Measurements from ENCODE around the gene MRPL55.

MRPL55 gene

DNA sequence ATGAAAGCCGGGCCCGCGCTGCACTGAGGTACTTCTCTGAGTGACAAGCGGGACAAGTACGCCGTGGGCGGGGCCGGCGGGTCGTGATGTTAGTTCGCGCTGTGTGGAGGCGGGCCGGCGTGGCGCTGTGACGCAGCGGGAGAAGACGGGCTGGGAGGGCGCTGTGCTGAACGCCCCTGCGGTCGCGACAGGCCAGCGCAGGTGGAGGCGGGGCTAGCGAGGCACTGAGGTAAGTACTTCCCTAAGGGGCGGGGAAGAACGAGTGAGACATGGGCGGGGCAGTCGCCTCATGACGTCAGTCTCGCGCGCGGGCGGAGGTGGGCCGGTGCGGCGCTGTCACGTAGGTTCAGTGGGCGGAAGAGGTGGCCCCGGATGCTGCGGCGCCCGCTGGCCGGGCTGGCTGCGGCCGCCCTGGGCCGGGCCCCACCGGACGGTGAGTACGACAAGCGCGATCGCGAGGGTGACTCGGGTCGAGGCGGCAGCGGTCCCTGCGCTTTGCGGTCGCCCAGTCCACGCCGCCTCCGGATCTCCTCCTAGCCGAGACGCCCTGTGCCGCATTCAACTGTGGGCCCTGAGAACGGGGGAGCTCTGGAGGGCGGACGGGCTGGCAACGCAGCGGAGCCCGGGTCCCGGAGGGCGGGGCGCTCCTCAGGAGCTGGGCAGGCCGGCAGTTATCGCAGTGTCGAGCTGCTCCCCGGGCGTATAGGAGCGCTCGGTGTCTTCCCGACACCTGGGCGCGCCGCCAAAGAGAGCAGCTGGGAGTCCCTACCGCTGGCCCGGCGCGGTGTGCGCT is 31.0 kb upstream of the MRPL55 start, which contains the start of gene GUK1:
Gene GUK1 (plus strand): TSS at position 349 of the 793 bp plus-strand sequence. CDS start 24 bp downstream, at position 373.
- peaks cover 6% of the 10 kb centered on the region; the same call in 1 of the 2 replicates for H3K4me1 ChIP-seq (ENCODE audit: control insufficient read depth, insufficient read depth, low read length)
- H3K4me3 ChIP-seq (ENCODE audit: low read depth, low read length), result peak within 1 kb of the TSS; percentile 87
- H3K27ac ChIP-seq (ENCODE audit: low read depth, low read length), result peak within 1 kb of the TSS; percentile 87
- peaks cover 29% of the 10 kb centered on the region for H3K27me3 ChIP-seq (ENCODE audit: control insufficient read depth, insufficient read depth, low read length)
- H3K9ac ChIP-seq (ENCODE audit: low read depth, low read length), result peak within 1 kb of the TSS; percentile 79
- H3K9me3 ChIP-seq (ENCODE audit: control insufficient read depth, insufficient read depth, low read length), result no peaks in the 10 kb centered on the region
- H3K36me3 ChIP-seq (ENCODE audit: control insufficient read depth, insufficient read depth, low read length), result no peaks in the 10 kb centered on the region

DNA sequence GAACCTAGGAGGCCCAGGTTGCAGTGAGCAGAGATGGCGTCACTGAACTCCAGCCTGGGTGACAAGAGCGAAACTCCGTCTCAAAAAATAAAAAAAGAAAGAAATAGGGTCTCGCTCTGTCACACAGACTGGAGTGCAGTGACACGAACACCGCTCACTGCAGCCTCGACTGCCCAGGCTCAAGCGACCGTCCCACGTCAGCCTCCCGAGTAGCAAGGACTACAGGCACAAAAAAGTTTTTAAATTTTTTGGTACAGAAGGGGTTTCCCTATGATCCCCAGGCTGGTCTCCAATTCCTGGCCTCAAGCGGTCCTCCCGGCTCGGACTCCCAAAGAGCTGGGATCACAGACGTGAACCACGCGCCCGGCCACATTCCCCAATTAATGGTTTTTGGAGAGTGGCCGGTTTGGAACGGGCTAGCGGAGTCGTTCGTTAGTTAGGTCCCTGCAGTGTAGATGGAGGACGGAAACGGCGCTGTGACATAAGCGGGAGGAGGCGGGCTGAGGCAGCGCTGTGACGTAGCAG is 30.4 kb upstream of the MRPL55 start:
- peaks cover 34% of the 10 kb centered on the region for H3K27me3 ChIP-seq (ENCODE audit: control insufficient read depth, insufficient read depth, low read length)
- no peaks in the 10 kb centered on the region for H3K9me3 ChIP-seq (ENCODE audit: control insufficient read depth, insufficient read depth, low read length)
- H3K4me1 ChIP-seq (ENCODE audit: control insufficient read depth, insufficient read depth, low read length), result peaks cover 6% of the 10 kb centered on the region; the same call in 1 of the 2 replicates
- H3K36me3 ChIP-seq (ENCODE audit: control insufficient read depth, insufficient read depth, low read length), result no peaks in the 10 kb centered on the region
- H3K9ac ChIP-seq (ENCODE audit: low read depth, low read length), result peak overlapping the region; percentile 63; the same call in 1 of the 2 replicates
- peak overlapping the region; percentile 87 for H3K27ac ChIP-seq (ENCODE audit: low read depth, low read length)
- peak overlapping the region; percentile 87 for H3K4me3 ChIP-seq (ENCODE audit: low read depth, low read length)

DNA sequence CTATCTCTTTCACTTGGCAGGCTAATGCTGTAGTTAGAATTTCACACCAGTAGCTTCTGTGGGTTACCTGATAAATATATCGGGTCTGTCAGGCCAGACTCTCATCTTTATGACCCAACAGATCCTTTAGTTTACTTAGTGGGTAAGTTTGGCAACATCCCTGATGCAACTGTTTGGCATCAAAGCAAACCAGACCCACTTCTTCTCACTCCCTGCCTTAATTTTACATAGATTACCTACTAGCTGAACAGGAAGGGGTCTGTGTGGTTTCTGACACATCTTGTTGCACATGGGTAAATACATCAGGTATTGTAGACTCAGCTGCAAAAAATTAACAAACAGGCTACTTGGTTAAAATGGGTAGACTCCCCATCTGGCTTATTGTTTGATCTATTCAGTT is 27.8 kb upstream of the MRPL55 start:
- H3K36me3 ChIP-seq (ENCODE audit: control insufficient read depth, insufficient read depth, low read length), result no peaks in the 10 kb centered on the region
- no peak overlapping the region for H3K4me3 ChIP-seq (ENCODE audit: low read depth, low read length)
- no peak overlapping the region for H3K9ac ChIP-seq (ENCODE audit: low read depth, low read length)
- H3K27me3 ChIP-seq (ENCODE audit: control insufficient read depth, insufficient read depth, low read length), result peaks cover 34% of the 10 kb centered on the region
- H3K4me1 ChIP-seq (ENCODE audit: control insufficient read depth, insufficient read depth, low read length), result peaks cover 6% of the 10 kb centered on the region; the same call in 1 of the 2 replicates
- H3K9me3 ChIP-seq (ENCODE audit: control insufficient read depth, insufficient read depth, low read length), result no peaks in the 10 kb centered on the region
- H3K27ac ChIP-seq (ENCODE audit: low read depth, low read length), result no peak overlapping the region

DNA sequence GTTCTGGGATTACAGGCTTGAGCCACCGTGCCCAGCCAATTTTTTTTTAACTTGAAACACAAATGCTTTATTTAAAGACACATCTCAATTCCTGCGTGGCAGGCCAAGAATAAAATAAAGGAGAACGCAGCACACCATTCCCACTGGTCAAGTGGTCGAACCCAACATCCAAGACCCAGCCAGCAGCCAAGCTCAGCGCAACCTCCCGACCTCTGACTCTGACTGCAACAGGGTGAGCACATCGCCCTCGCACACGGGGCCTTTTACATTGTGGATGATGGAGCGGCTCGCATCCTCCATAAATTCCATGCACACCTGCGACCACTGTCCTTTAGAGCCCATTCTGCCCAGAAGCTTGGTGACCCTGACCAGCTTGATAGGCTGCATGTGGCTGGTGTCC is 25.5 kb upstream of the MRPL55 start:
- Histone ChIP-seq H3K9me3 (ENCODE audit: control insufficient read depth, insufficient read depth, low read length) (no peaks in the 10 kb centered on the region), H3K9ac (ENCODE audit: low read depth, low read length) (no peak overlapping the region), H3K27ac (ENCODE audit: low read depth, low read length) (no peak overlapping the region), H3K4me1 (ENCODE audit: control insufficient read depth, insufficient read depth, low read length) (no peaks in the 10 kb centered on the region), H3K27me3 (ENCODE audit: control insufficient read depth, insufficient read depth, low read length) (peaks cover 38% of the 10 kb centered on the region), H3K36me3 (ENCODE audit: control insufficient read depth, insufficient read depth, low read length) (no peaks in the 10 kb centered on the region), H3K4me3 (ENCODE audit: low read depth, low read length) (no peak overlapping the region)

DNA sequence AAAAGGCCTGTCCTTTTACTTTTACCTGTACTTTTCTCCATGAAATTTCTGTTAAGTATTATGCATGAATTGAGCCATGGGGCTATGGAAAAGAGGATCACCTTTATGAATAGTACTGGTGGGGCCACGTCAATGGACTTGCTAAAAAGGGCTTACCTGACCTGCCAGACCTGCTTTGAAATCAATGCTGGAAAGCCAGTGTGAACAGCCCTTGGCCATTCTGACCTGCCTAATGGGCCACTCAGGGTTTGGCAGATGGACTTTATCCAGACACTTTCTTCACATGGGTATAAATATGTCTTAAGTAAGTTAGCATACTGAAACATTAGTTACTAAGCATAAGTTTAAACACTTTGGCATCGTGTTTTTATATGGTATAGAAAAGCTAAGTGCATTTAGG is 22.7 kb upstream of the MRPL55 start:
- no peaks in the 10 kb centered on the region for H3K9me3 ChIP-seq (ENCODE audit: control insufficient read depth, insufficient read depth, low read length)
- no peak overlapping the region for H3K27ac ChIP-seq (ENCODE audit: low read depth, low read length)
- no peak overlapping the region for H3K9ac ChIP-seq (ENCODE audit: low read depth, low read length)
- no peaks in the 10 kb centered on the region for H3K4me1 ChIP-seq (ENCODE audit: control insufficient read depth, insufficient read depth, low read length)
- no peak overlapping the region for H3K4me3 ChIP-seq (ENCODE audit: low read depth, low read length)
- peaks cover 33% of the 10 kb centered on the region for H3K27me3 ChIP-seq (ENCODE audit: control insufficient read depth, insufficient read depth, low read length)
- H3K36me3 ChIP-seq (ENCODE audit: control insufficient read depth, insufficient read depth, low read length), result no peaks in the 10 kb centered on the region

DNA sequence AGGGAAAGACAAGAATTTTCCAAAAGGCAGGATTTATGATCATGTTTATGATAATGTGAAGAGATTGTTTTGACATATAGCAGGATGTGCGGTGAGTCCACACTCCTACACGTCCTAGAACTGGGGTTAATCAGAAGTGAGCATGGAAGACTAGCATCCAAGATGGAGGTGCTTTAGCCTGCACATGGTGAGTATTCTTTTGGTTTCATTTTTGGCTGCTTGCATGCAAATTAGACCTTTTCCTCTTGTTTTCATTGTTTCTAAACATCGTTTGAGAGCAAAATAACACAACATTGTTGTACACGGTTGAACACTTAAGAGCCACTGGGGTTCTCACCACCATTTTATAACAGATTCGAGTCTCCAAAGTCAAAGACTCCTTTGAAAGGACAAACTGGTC is 16.1 kb upstream of the MRPL55 start:
- Histone ChIP-seq H3K36me3 (ENCODE audit: control insufficient read depth, insufficient read depth, low read length) (no peaks in the 10 kb centered on the region), H3K9me3 (ENCODE audit: control insufficient read depth, insufficient read depth, low read length) (peaks cover 2% of the 10 kb centered on the region; the same call in 1 of the 2 replicates), H3K27me3 (ENCODE audit: control insufficient read depth, insufficient read depth, low read length) (peaks cover 29% of the 10 kb centered on the region), H3K9ac (ENCODE audit: low read depth, low read length) (no peak overlapping the region), H3K27ac (ENCODE audit: low read depth, low read length) (no peak overlapping the region), H3K4me3 (ENCODE audit: low read depth, low read length) (no peak overlapping the region), H3K4me1 (ENCODE audit: control insufficient read depth, insufficient read depth, low read length) (no peaks in the 10 kb centered on the region)

DNA sequence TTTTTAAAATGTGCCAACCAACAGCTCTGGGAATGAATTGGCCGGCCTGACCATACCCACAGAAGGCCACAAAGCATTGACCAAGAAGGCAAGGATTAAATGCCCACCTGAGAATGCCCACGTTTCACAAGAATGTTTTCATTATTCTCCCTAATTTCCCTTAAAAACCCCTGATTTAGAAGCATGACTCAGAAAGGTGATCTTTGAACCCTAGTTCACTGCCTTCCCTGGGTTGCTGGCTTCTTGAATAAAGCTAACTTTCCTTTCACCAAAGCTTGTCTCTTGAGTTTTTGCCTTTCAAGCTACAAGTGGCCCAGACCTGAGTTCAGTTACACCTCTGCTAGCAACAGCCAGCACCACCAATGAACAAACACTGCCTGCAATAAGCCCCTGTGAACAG is 14.4 kb upstream of the MRPL55 start:
- peaks cover 10% of the 10 kb centered on the region; the same call in 1 of the 2 replicates for H3K9me3 ChIP-seq (ENCODE audit: control insufficient read depth, insufficient read depth, low read length)
- H3K27me3 ChIP-seq (ENCODE audit: control insufficient read depth, insufficient read depth, low read length), result peaks cover 24% of the 10 kb centered on the region
- H3K4me3 ChIP-seq (ENCODE audit: low read depth, low read length), result no peak overlapping the region
- H3K9ac ChIP-seq (ENCODE audit: low read depth, low read length), result no peak overlapping the region
- H3K4me1 ChIP-seq (ENCODE audit: control insufficient read depth, insufficient read depth, low read length), result no peaks in the 10 kb centered on the region
- H3K27ac ChIP-seq (ENCODE audit: low read depth, low read length), result no peak overlapping the region
- no peaks in the 10 kb centered on the region for H3K36me3 ChIP-seq (ENCODE audit: control insufficient read depth, insufficient read depth, low read length)

DNA sequence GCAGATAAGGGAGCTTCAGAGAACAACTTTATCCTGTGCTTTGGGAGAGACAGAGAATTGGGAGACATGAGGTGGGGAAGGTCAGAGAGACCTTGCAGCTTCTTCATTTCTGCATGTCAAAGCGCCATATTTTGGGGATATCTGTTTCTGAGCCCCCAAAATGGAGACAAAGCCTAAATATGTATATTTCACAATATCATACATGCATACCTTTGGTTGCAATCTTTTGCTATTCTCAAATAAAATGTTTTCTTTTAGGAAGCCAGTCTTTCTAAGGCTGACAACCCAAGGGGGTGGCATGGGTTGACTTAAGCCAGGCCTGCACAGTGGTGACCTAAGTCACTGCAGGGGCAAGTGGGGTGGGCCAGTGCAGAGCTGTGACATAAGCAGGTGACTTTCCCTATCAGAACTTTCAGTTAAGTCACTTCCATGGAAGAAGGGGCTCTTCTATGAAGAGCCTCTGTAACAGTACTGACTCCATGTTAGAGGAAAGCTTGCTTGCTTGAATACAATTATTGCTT is 13.9 kb upstream of the MRPL55 start:
- no peak overlapping the region for H3K4me3 ChIP-seq (ENCODE audit: low read depth, low read length)
- H3K9me3 ChIP-seq (ENCODE audit: control insufficient read depth, insufficient read depth, low read length), result peaks cover 15% of the 10 kb centered on the region
- H3K27me3 ChIP-seq (ENCODE audit: control insufficient read depth, insufficient read depth, low read length), result peaks cover 24% of the 10 kb centered on the region
- no peaks in the 10 kb centered on the region for H3K4me1 ChIP-seq (ENCODE audit: control insufficient read depth, insufficient read depth, low read length)
- H3K27ac ChIP-seq (ENCODE audit: low read depth, low read length), result no peak overlapping the region
- no peaks in the 10 kb centered on the region for H3K36me3 ChIP-seq (ENCODE audit: control insufficient read depth, insufficient read depth, low read length)
- H3K9ac ChIP-seq (ENCODE audit: low read depth, low read length), result no peak overlapping the region

DNA sequence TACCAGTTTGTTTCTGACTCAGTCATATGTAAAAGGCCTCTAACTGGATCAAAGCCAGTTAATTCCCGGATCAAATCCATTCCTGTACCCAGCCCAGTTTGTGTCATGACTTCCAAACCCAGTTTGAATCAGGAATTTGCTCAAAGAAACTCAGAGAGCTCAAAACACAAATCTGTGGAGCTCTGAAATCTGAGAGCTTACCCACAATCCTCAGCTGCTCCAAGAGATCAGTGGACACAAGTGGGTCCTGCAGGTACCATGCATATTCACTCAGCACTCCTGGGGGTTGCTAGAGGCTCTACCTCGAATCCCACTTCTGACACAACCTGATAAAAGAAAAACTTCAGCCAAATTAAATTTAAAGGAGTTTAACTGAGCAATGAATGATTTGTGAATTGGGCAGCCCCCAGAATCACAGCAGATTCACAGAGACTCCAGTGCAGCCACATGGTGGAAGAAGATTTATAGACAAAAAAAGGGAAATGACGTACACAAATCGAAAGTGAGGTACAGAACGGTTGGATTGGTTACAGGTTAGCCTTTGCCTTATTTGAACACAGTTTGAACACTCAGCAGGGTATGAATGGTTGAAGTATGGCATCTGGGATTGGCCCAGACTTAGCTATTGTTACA is 11.9 kb upstream of the MRPL55 start:
- no peak overlapping the region for H3K4me3 ChIP-seq (ENCODE audit: low read depth, low read length)
- peaks cover 16% of the 10 kb centered on the region; the same call in 1 of the 2 replicates for H3K27me3 ChIP-seq (ENCODE audit: control insufficient read depth, insufficient read depth, low read length)
- peaks cover 24% of the 10 kb centered on the region for H3K9me3 ChIP-seq (ENCODE audit: control insufficient read depth, insufficient read depth, low read length)
- no peak overlapping the region for H3K27ac ChIP-seq (ENCODE audit: low read depth, low read length)
- H3K9ac ChIP-seq (ENCODE audit: low read depth, low read length), result no peak overlapping the region
- no peaks in the 10 kb centered on the region for H3K4me1 ChIP-seq (ENCODE audit: control insufficient read depth, insufficient read depth, low read length)
- no peaks in the 10 kb centered on the region for H3K36me3 ChIP-seq (ENCODE audit: control insufficient read depth, insufficient read depth, low read length)

DNA sequence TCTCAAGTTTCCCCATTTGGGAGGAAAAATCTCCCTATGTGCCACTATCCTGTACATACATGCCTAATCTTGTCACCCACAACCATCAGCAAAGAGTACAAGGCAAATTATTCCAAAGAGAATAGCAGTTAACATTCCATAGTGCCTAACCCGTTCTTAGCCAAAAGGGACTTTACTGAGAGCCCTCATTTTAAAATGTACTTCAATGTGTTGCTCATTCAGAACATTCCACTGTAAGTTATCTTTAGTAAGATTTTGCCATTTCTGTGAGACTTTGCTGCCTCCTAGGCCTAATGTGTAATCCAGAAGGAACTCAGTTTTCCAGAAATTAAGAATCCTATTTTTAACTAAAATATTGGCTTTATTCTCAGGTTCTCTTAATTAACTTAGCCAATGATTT is 11.3 kb upstream of the MRPL55 start:
- no peak overlapping the region for H3K4me3 ChIP-seq (ENCODE audit: low read depth, low read length)
- no peak overlapping the region for H3K27ac ChIP-seq (ENCODE audit: low read depth, low read length)
- peaks cover 16% of the 10 kb centered on the region; the same call in 1 of the 2 replicates for H3K27me3 ChIP-seq (ENCODE audit: control insufficient read depth, insufficient read depth, low read length)
- H3K4me1 ChIP-seq (ENCODE audit: control insufficient read depth, insufficient read depth, low read length), result no peaks in the 10 kb centered on the region
- peaks cover 26% of the 10 kb centered on the region for H3K9me3 ChIP-seq (ENCODE audit: control insufficient read depth, insufficient read depth, low read length)
- no peaks in the 10 kb centered on the region for H3K36me3 ChIP-seq (ENCODE audit: control insufficient read depth, insufficient read depth, low read length)
- H3K9ac ChIP-seq (ENCODE audit: low read depth, low read length), result no peak overlapping the region

DNA sequence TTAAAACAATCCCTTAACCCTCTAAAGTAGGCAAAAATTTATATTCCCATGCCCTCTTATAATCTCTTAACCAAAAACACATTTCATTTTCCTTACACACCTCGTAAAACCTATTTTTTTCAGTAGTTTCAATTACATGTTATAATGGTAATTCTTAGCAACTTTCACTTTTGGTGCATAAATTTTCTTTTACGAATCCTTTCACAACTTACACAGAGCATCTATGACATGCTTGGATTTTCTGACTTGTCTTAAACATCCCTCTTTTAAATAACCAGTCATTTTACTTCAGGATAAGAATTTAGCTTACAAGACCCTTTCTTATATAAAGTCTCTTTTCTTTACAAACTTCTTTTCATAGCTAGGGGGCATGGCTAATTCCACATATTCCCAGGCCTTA is 8.9 kb upstream of the MRPL55 start:
- no peaks in the 10 kb centered on the region for H3K4me1 ChIP-seq (ENCODE audit: control insufficient read depth, insufficient read depth, low read length)
- H3K9ac ChIP-seq (ENCODE audit: low read depth, low read length), result no peak overlapping the region
- H3K36me3 ChIP-seq (ENCODE audit: control insufficient read depth, insufficient read depth, low read length), result no peaks in the 10 kb centered on the region
- H3K27me3 ChIP-seq (ENCODE audit: control insufficient read depth, insufficient read depth, low read length), result 0 out of 2 replicates have a peak, but pooled peaks cover 7% of the 10 kb centered on the region
- H3K4me3 ChIP-seq (ENCODE audit: low read depth, low read length), result no peak overlapping the region
- H3K27ac ChIP-seq (ENCODE audit: low read depth, low read length), result no peak overlapping the region
- peaks cover 29% of the 10 kb centered on the region for H3K9me3 ChIP-seq (ENCODE audit: control insufficient read depth, insufficient read depth, low read length)

All from HUES48 (cell line).